Measurements from ENCODE around the gene MTMR2.

DNA sequence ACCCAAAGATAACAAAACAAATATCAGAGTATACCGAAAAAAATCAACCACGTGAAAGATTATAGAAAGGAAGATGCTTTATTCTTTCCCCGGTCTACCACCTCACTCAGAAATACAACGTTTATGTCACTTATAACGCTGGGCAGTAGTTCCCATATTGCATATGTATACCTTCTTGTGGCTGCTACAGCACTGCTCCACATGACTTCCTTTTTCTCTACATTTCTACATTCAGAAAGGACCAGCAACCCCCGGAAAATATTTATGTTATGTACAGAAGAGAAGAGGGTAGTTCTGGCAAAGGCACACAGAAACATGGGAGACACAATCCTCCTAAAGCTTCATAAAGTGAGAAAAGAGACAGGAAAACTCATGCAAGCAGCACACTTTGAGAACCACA, 56.8 kb downstream of the MTMR2 start:
- TF ChIP-seq EP300 (IDR thresholded peaks at IDR 0.05; ENCODE audit: borderline replicate concordance in 1 of 2, low read depth in 1 of 2, low read length in 1 of 2): no peak
- TF ChIP-seq, protein P1, sequence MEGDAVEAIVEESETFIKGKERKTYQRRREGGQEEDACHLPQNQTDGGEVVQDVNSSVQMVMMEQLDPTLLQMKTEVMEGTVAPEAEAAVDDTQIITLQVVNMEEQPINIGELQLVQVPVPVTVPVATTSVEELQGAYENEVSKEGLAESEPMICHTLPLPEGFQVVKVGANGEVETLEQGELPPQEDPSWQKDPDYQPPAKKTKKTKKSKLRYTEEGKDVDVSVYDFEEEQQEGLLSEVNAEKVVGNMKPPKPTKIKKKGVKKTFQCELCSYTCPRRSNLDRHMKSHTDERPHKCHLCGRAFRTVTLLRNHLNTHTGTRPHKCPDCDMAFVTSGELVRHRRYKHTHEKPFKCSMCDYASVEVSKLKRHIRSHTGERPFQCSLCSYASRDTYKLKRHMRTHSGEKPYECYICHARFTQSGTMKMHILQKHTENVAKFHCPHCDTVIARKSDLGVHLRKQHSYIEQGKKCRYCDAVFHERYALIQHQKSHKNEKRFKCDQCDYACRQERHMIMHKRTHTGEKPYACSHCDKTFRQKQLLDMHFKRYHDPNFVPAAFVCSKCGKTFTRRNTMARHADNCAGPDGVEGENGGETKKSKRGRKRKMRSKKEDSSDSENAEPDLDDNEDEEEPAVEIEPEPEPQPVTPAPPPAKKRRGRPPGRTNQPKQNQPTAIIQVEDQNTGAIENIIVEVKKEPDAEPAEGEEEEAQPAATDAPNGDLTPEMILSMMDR (IDR thresholded peaks at IDR 0.05): no peak
- TF ChIP-seq TCF12 (IDR thresholded peaks at IDR 0.05): no peak
- TF ChIP-seq, protein P2, sequence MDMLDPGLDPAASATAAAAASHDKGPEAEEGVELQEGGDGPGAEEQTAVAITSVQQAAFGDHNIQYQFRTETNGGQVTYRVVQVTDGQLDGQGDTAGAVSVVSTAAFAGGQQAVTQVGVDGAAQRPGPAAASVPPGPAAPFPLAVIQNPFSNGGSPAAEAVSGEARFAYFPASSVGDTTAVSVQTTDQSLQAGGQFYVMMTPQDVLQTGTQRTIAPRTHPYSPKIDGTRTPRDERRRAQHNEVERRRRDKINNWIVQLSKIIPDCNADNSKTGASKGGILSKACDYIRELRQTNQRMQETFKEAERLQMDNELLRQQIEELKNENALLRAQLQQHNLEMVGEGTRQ (IDR thresholded peaks at IDR 0.05; ENCODE audit: borderline replicate concordance, low read depth, low read length): no peak
- no peak for TF ChIP-seq JUND (IDR thresholded peaks at IDR 0.05)
- no peak for TF ChIP-seq CHD2 (IDR thresholded peaks at IDR 0.05; ENCODE audit: low read length, partially characterized antibody)
- TF ChIP-seq, protein P3, sequence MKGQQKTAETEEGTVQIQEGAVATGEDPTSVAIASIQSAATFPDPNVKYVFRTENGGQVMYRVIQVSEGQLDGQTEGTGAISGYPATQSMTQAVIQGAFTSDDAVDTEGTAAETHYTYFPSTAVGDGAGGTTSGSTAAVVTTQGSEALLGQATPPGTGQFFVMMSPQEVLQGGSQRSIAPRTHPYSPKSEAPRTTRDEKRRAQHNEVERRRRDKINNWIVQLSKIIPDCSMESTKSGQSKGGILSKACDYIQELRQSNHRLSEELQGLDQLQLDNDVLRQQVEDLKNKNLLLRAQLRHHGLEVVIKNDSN (IDR thresholded peaks at IDR 0.05; ENCODE audit: borderline replicate concordance, low read depth): no peak
- TF ChIP-seq POLR2AphosphoS5 (IDR thresholded peaks at IDR 0.05; ENCODE audit: low read depth, low read length): no peak
- TF ChIP-seq MXI1 (IDR thresholded peaks at IDR 0.05; ENCODE audit: low read depth, low read length): no peak
- no peak for TF ChIP-seq SIN3A (IDR thresholded peaks at IDR 0.05; ENCODE audit: borderline replicate concordance, low read depth, low read length)
- no peak for TF ChIP-seq RCOR1 (IDR thresholded peaks at IDR 0.05; ENCODE audit: low read length)
